Heart right ventricle (tissue), 16 donors: ENCODE measurements around the gene C11orf42. TPM values are rescaled to one million over a fixed set of nuclear protein-coding genes. Genes with fewer than 3 reads are reported as not detected.

Source experiments
- ATAC-seq, 8 donors: fragments of 200-7000 bp; cut with Tn5 transposase; one replicate each; pipeline ENCODE4 v1.9.1; 2020; ENCODE audit warnings: mild to moderate bottlenecking in 8 of 8, moderate library complexity in 8 of 8, moderate number of reproducible peaks in 1 of 8
- DNase-seq, 2 donors: peaks; one replicate each; pipeline ENCODE4 v3.0.0-alpha.2; 2020
- H3K27ac ChIP-seq, 10 donors: fragments of 200-600 bp; sonication (generic) in 2 of 10; one replicate each; pipeline versions ENCODE4 v1.5.0 to v1.8.0; 2020 to 2022; ENCODE audit warnings: mild to moderate bottlenecking in 3 of 10
- H3K27me3 ChIP-seq, 7 donors: fragments of 200-600 bp; one replicate each; pipeline ENCODE4 v1.8.0; 2021 to 2022; ENCODE audit warnings: mild to moderate bottlenecking in 2 of 7
- H3K36me3 ChIP-seq, 9 donors: fragments of 200-600 bp; sonication (generic) in 1 of 9; one replicate each; pipeline versions ENCODE4 v1.5.0 to v1.8.0; 2020 to 2022; ENCODE audit warnings: mild to moderate bottlenecking in 2 of 9
- H3K4me1 ChIP-seq, 9 donors: fragments of 200-600 bp; sonication (generic) in 1 of 9; one replicate each; pipeline versions ENCODE4 v1.5.0 to v1.8.0; 2020 to 2022; ENCODE audit warnings: mild to moderate bottlenecking in 4 of 9
- H3K4me3 ChIP-seq, 10 donors: fragments of 200-600 bp; sonication (generic) in 2 of 10; one replicate each; pipeline versions ENCODE4 v1.5.0 to v1.8.0; 2020 to 2022; ENCODE audit warnings: mild to moderate bottlenecking in 7 of 10, moderate library complexity in 2 of 10
- H3K9me3 ChIP-seq, 11 donors: fragments of 200-600 bp in 10 of 11; sonication (generic) in 2 of 11; one replicate each; pipeline versions ENCODE4 v1.5.0 to v1.8.0; 2013 to 2022; ENCODE audit warnings: mild to moderate bottlenecking in 2 of 11, control low read depth in 1 of 11, moderate library complexity in 1 of 11
- CTCF ChIP-seq, 9 donors: fragments of 200-600 bp; sonication (generic) in 2 of 9; IDR thresholded peaks; one replicate each; pipeline versions ENCODE4 v1.5.0 to v1.8.0; 2021 to 2022; ENCODE audit warnings: antibody characterized with exemption in 9 of 9, mild to moderate bottlenecking in 5 of 9, moderate library complexity in 1 of 9
- WGBS, 2 donors: extraction: QIAGEN DNeasy Blood & Tissue Kit; methylation state at CpG; one replicate each; pipeline ENCODE4 v1.1.7; 2013; ENCODE audit warnings: inconsistent platforms in 1 of 2; 5-methylcytosine and 5-hydroxymethylcytosine counted together
- intact Hi-C, 10 donors: fragments of 100-400 bp; cut with DNase I; formaldehyde crosslinking; loops; one replicate each; pipeline versions ENCODE4 v1.11.1 to v1.14.2; 2022
- polyA plus RNA-seq, 2 donors: library from polyadenylated mRNA; stranded (reverse); fragments of 200-250 nt; gene quantifications; one replicate each; pipeline ENCODE4 v1.2.3, GENCODE V29; 2013
- total RNA-seq, 10 donors: library from RNA; stranded (reverse); fragmentation: NEBNext Ultra II Directional in 3 of 10; extraction: Animal tissue kit (Norgen Biotek cat#: 25700) in 3 of 10; gene quantifications; one replicate each; pipeline versions ENCODE4 v1.2.1 to v1.2.4, GENCODE V29; 2021 to 2023
- donor health status: Arrhythmogenic right ventricular cardiomyopathy.
- donor health status: ischemic (EF 13 %, LVEDD 7.1; RV severe dilation, severe dysfunction).
- donor health status: healthy with polysubstance abuse.
- donor health status: DM: no; HTN: yes; CAD: no.
- donor health status: DM: no; HTN: no; CAD: no.
- donor health status: ischemic (EF 25% LVEDD 6.9; RV normal size, moderate dysfunction).
- donor health status: ischemic (EF 25% LVEDD 5.7; RV mildly dilated, moderate dysfunction).
- donor health status: healthy.
- donor health status: DM: yes; HTN: yes; CAD: no.
- donor health status: Ischemic cardiomyopathy.
- donor health status: ischemic (EF 35%, LVEDD 5.7; RV mildly dilated, moderate dysfunction).
- donor health status: nonischemic (EF 11% LVEDD 7.7; RV severe dilation, severe dysfunction).
- donor health status: DM: yes; HTN: yes; CAD: no.
- donor health status: PGD.
- donor health status: ischemic (EF 29% LVEDD 5.4; RV normal size, mild dysfunction).
- donor health status: nonischemic (EF 23%, LVEDD 6.1; RV moderate dilation, normal function).

C11orf42 gene
- total and polyA plus RNA-seq, 12 donors: not detected

DNA sequence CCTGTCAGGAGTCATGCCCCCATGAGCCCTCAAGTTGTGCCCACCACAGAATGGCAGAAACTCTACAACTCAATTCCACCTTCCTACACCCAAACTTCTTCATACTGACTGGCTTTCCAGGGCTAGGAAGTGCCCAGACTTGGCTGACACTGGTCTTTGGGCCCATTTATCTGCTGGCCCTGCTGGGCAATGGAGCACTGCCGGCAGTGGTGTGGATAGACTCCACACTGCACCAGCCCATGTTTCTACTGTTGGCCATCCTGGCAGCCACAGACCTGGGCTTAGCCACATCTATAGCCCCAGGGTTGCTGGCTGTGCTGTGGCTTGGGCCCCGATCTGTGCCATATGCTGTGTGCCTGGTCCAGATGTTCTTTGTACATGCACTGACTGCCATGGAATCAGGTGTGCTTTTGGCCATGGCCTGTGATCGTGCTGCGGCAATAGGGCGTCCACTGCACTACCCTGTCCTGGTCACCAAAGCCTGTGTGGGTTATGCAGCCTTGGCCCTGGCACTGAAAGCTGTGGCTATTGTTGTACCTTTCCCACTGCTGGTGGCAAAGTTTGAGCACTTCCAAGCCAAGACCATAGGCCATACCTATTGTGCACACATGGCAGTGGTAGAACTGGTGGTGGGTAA lies 6.1 kb upstream of the C11orf42 start, which contains the start of gene OR52W1:
Gene OR52W1 (plus strand): TSS at position 51 of the 637 bp plus-strand sequence. CDS start 0 bp downstream, at position 51.
- intact Hi-C loops: no loop called here
- peaks cover 0 to 39% (median 0%) of the 10 kb centered on the region in 9 donors for H3K4me1 ChIP-seq
- DNase-seq (no peak), ATAC-seq (no peak)
- H3K27me3 ChIP-seq: no peaks in the 10 kb centered on the region
- H3K9me3 ChIP-seq: no peaks in the 10 kb centered on the region
- 94 to 98% methylated on average over 5 of the region's 5 CpGs for WGBS, 2 donors
- no peak for TF ChIP-seq CTCF (IDR thresholded peaks at IDR 0.05)
- H3K4me3 ChIP-seq: no peak within 1 kb of the TSS
- no peak within 1 kb of the TSS for H3K27ac ChIP-seq
- H3K36me3 ChIP-seq: peaks cover 0 to 4% (median 0%) of the 10 kb centered on the region in 9 donors

DNA sequence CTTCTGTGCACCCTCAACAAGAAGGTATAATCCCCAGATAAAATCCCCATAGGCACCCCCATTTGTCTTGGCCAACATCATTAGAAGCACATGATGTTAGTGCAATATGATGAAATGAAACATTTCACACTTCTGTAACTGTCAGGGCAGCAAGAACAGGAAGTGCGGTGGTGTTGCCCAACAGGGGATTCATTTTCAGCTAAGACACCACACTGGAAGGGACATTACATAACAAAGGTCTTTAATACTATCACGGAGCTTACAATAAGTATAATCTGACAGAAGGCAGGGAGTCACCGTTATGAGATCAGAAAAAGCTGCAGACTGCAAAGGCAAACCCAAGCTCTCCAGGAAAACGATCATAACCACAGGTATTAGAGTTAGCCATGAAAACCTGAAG lies 4.4 kb upstream of the C11orf42 start:
- Histone ChIP-seq H3K9me3 (no peaks in the 10 kb centered on the region), H3K4me3 (no peak overlapping the region), H3K27me3 (no peaks in the 10 kb centered on the region), H3K27ac (peak overlapping the region in 1 of 10 donors; percentile 68), H3K36me3 (peaks cover 0 to 20% (median 0%) of the 10 kb centered on the region in 9 donors), H3K4me1 (peaks cover 0 to 39% (median 0%) of the 10 kb centered on the region in 9 donors)
- TF ChIP-seq CTCF (IDR thresholded peaks at IDR 0.05): no peak
- ATAC-seq (peak in 4 of 8 donors; percentile 50 to 61 (median 54)), DNase-seq (peak; percentile 19 to 26)
- intact Hi-C loops: no loop called here
- WGBS, 2 donors: 75 to 79% methylated on average over 4 of the region's 4 CpGs

DNA sequence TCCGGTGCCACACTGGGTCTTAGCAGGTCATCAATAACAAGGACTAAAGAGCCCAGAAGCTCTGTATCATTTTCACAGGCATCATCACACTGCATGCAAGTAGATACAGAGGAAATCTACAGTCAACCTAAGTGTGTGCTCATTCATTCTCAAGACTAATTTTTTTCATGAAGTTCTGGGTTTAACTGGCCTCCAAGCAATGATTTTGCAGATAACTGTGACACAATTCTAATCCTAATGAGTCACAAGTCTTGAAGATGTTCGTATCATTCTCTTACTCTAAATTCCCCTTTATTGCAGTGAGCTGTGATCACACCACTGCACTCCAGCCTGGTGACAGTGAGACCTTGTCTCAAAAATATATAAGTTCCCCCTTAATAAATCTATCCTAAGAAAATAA lies 3.9 kb upstream of the C11orf42 start:
- no peak for TF ChIP-seq CTCF (IDR thresholded peaks at IDR 0.05)
- H3K27ac ChIP-seq: peak overlapping the region in 1 of 10 donors; percentile 68
- no peak overlapping the region for H3K4me3 ChIP-seq
- H3K27me3 ChIP-seq: no peaks in the 10 kb centered on the region
- 88 to 93% methylated on average over 2 of the region's 2 CpGs for WGBS, 2 donors
- intact Hi-C loops: no loop called here
- DNase-seq (no peak), ATAC-seq (no peak)
- peaks cover 0 to 39% (median 0%) of the 10 kb centered on the region in 9 donors for H3K4me1 ChIP-seq
- H3K36me3 ChIP-seq: peaks cover 0 to 25% (median 0%) of the 10 kb centered on the region in 9 donors
- no peaks in the 10 kb centered on the region for H3K9me3 ChIP-seq

GRCh38 chr11:6202041-6202440 lies 3.3 kb upstream of the C11orf42 start:
- Histone ChIP-seq H3K9me3 (no peaks in the 10 kb centered on the region), H3K4me3 (no peak overlapping the region), H3K27ac (peak overlapping the region in 1 of 10 donors; percentile 68), H3K36me3 (peaks cover 0 to 31% (median 0%) of the 10 kb centered on the region in 9 donors), H3K27me3 (no peaks in the 10 kb centered on the region), H3K4me1 (peaks cover 0 to 36% (median 0%) of the 10 kb centered on the region in 9 donors)
- 88 to 94% methylated on average over 1 of the region's 1 CpG for WGBS, 2 donors
- ATAC-seq (no peak), DNase-seq (no peak)
- intact Hi-C loops: no loop called here
- TF ChIP-seq CTCF (IDR thresholded peaks at IDR 0.05): no peak
